Fibroblast of the conjunctiva (primary cell): ENCODE data around the gene ITM2B.
"Not testable (repeated sequence)": the region's sequence is repeated elsewhere in the genome, so short reads cannot be mapped to it uniquely, and the experiment has no call there.

Experiments
- DNase-seq: peaks from one replicate; pipeline ENCODE4 v3.0.0-alpha.2; 2010; ENCODE audit warnings: low read depth

ITM2B gene

DNA sequence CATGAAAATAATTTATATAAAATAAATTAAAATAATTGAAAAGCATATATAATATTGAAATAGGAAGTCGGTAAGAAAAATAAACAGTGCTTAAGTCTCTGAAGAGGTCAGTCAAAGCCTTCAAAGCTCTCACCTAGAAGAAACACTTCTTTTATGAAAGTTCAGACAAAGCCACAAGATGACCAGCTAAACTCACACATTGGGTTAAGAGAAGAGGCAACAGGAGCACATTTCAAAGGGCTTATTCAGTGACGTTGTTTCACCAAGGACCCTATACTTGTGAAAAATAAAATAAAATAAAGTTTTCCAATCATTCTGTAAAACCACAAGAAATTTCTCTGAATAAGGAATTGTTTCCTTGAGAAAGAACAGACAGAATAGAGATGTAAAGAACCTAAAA is 2.5 kb upstream of the ITM2B start:
- DNase-seq = no peak

DNA sequence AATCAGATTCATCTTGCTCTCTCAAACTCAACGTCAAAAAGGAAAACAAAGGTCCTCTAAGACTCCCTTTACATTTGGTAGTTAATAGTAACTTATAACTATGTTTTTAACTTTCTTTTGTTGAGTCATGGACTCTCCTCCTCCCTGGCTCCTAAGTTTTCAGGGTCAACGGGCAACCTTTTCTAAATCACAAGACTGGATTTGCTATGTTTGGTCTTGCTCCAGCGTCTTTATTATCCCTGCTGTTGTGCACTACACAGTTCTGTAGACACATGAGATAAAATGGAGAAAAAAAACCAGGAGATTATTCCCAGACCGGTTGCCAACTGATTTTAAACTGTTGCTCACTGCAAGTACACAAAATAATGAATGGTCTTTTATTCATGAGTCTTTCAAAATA is 1.9 kb upstream of the ITM2B start:
- DNase-seq = no peak

DNA sequence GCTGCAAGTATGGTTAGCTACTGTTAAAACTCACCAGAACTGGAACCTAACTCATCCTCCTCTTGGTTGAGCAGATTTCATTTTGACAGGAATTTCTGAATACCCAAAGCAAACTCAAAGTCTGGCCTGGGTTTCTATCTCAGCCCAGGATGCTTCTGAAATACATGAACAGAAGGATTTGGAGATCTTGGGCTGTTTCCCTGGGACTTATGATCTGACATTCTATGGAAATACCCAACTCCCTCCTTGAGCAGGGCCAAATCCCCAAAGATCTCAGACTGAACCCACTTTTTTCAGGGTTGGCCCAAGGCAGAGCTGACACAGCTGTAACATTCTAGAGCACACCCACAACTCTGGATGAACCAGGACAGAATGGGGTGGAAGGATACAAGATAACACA is 1.1 kb upstream of the ITM2B start:
- no peak for DNase-seq

DNA sequence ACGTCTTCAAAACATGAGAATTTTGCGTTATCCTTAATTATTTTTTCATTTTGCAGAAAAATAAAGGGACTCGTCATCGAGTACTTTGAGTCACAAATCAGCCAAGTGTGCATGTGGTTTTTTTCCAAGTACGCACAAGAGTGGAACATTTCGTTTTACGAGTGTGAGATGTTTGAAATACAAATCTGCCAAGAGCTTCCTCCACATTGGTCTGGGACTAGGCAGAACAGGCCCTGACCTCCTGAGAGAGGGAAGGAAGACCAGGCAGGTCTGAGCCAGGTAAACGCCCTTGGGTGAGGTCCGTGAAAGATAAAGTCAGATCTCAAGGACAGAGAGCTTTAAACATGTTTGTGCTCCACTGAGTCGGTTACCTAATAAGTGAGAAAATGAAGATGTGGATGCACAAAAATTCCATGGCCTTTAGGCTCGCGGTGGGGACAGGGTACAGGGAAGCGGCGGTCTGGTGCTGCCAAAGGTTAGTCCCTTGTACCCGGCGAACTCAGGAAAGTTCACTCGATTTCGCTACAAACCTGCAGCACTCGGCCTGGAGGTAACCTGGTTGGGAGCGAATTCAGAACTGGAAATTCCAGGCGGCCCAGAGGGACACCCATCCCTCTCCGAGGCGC is 473 bp upstream of the ITM2B start:
- no peak for DNase-seq

DNA sequence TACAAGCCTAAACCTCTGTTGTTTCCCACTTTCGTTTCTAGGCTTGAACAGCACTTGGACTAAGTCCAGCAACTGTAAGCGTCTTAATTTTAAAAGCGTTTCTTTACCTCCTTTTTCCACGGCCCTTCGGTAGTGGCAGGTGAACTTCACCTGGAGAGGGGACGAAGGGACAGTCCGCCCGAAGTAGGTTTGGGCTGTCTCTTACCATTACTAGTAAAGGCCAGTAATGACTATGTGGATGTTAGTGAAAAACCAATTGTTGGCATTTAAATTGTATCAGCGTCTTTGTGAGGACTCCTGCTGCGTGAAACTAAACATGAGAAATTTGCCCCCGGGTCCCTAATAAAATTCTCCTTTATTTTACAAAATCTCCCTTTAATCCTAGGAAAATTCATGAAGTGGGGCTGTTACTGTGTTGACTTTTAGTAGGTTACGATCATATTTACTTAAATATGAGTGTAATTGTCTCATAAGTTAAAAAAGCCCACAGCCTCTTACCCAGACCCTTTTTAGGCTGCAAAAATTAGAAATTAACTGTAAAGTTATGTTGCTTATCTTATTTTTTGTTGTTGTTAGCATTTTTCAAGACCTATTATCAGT is 983 bp downstream of the ITM2B start:
- DNase-seq = peak; percentile 49

DNA sequence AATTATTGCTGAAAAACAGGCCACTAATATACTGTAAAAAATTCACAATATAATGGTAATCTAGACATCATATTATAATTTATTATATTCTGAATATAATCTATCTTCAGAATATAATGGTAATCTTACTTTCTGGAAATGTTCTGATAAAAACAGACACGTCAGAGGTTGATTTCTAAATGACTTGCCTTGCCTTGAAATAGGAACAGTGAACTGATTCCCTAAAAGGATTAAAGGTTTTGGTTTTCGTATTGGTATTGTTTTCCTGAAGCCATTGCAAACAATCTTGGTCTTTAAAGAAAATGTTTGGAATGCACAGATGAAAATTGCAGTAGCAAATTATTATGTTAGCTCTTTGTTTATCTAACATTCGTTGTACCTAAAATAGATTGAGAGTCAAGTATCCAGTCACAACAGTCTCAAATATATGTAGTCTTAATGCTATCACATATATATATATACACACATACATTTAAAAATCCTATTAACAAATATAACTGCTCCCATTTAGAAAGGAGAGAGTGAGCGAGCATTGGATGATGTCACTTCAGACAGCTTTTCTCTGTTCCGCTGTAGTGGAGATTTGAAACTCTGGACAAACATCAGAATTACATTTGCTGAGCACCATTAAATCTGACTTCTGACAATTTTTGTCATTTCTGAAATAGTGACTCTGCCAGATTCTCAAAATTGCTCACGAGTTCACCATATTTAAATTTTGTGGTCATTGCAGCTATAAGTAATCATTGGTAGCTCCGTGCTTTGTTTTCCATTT is 1.7 kb downstream of the ITM2B start:
- DNase-seq = no peak

DNA sequence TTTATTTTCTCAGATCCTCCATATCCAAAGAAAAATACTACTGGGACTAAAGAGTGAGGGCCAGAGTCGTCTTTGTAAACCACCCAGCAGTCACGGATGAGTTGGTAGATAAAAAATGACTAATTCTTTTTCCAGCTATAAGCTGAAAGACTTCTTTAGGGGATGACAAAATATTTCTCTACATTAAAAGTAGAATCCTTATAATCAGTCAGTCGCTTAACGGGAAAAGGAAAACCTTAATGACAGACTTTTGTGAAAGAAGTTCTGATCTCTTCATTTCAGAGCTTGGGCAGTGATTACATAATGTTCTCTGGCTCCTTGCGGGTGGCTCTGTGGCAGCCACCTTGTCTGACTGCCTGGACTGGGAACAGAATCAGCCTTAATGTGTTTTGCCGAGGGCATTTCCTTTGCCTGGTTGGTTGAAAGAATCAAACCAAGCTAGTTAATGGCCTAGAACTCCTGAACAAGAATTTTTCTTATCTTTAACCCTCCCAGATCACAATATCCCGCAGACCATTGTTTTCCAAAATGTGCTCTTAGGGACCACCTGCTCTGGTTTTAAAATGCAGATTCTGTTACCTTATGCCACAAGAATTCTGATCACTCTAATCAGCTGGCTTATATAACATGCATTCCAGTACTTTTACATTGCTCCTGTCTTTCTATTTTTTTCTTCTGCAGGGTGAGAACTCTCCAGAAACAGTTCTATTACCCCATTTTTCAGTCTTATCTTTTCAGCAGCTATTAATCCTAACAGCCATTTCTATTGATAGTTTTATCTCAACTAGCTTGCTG is 2.5 kb downstream of the ITM2B start:
- no peak for DNase-seq

DNA sequence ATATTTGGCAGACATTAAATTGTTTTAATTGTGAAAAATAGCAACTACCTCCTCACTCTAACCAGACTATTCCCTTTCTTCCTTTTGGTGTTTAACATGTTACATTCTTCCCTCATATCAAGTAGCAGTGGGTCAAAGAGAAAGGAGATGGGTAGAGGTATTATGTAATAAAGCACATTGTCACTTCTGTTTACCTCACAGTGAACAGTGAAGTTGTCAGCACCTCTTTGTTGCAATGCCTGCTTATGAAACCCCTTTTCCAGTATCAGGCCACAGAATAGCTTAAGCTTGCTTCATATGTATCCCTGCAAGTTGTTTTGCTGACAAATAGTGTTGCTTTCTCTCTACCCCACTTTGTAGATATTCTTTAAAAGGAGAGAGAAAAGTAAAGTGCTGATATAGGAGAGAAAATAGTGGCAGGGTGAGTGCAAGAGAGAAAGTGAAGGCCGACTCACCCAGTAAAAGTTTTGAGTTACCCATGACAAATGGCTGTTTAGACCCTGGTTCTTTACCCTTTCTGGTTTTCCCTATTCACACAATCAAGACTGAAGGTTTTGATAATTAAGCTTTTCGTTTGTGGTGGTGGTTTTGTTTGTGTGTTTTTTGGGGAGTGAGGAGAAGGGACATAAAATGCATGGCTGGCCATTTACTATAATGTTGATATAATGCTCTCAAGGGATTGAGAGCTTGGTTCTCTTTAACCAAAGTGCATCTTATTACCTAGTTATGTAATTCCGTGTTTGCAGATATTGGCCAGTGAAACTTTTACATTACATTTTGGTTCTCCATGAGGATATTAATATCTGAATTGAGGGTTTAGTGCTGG is 3.7 kb downstream of the ITM2B start:
- DNase-seq = no peak

DNA sequence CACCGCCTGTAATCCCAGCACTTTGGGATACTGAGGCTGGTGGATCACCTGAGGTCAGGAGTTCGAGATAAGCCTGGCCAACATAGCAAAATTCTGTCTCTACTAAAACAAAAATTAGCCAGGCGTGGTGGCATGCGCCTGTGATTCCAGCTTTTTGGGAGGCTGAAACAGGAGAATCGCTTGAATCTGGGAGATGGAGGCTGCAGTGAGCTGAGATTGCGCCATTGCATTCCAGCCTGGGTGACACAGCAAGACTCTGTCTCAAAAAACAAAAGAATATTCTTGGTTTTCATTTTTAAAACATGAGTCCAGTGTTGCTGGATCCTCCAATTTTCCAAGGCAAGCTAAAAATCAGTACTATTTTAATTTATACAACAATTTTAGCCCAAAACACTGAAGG is 6.4 kb downstream of the ITM2B start:
- not testable (repeated sequence) for DNase-seq

DNA sequence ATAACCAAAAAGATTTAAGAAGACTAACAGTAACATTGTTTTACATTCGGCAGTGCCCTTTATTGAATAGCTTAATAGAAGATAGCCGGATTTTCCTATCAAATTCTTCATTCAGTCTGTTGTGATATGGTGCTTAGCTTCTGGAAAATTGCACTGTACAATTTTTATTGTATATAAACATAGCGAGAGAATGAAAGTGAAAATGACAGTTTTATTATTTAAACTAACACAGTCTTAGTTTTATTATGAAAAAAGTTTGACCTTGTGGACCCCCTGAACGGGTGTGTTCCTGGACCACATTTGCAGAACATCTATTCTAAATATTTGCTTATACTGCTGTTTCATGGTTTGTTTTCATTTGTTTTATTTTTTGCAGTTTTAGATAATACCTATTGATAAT is 8.6 kb downstream of the ITM2B start:
- no peak for DNase-seq

DNA sequence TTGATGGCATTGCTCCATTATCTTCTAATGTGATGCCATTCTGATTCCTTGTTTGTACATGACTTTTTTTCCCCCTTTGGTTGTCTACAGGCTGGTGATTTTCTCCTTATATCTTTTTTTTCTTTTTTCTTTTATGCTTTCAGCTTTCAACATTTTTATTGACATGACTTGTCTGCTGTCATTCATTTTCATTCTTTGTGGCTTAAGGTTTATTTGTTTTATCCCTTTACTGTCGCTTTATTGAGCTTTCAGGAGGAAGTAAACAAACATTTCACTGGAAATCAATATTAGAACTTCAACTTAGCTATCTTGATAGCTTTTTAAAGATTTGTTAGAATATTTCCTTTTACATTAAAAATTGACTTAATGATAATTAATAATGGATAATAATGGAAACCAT is 9.7 kb downstream of the ITM2B start:
- no peak for DNase-seq

DNA sequence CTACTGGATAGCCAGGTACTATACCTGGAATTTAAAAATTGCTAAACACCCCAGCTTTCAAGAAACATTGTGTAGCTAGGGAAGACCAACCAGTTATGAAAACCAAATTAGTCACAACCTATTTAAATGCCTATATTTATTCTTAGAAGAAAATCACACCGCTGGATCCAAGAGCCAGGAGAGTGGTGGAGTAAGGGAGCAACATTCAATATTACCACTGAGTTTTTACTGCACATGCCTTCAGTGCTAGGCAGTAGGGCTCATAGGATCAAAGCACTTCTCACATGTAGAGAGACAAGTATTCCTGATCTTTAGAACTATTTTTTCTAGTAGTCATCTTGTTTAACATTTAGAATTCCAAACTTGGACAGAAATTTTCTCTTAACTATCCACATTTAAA is 11.2 kb downstream of the ITM2B start:
- no peak for DNase-seq

DNA sequence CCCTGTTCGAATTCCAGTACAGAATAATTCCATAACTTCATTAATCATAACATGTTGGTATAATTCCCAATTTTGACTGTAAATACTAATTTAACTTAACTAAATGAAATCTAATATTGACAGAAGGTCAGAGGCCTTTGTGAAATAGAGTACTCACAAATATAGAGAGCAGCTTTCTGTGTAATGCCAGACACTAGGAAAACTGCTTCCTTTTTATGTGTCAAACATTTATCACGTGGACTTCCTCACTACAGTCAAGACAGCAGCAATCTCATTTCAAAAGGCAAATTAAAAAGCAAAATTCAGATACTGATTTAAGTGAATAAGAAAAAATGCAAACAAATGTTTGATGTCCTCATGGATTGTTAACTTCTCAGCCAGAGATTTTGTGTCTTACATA is 13.1 kb downstream of the ITM2B start:
- no peak for DNase-seq

DNA sequence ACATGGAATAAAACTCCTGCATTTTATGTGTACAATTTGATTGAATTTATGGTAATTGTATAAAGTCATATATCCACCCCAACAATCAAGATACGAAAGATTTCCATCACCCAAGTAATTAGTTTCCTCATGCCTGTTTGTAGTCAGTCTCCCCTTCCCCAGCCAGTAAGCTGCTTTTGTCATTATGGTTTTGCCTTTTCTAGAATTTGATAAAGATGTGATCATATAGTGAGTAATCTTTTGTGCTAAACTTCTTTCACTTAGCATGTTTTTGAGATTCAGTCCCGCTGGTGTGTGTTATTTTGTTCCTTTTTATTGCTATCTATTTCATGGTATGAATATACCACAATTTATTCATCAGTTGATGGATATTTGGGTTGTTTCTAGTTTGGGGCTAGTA is 16.0 kb downstream of the ITM2B start:
- DNase-seq = no peak

DNA sequence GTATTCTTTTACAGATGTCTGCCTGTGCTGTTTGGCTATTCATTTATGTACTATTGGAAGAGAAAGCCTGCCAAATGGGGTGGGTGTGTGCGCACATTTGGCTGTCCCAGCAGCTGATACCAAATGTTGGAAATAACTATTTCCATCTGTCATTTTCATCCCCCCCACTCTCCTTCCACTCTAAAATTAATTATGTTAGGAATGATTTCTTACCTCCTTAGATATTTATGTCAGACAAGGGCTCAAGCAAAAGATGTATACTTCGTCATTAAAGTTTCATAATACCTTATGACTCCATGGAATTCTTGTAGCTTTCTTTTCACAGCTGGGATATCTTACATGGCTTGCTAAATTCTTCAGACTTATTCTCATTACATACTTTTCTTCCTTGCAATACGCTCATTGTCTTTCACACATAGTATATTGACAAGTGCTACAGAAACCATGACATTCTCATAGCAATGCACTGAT is 18.6 kb downstream of the ITM2B start:
- peak; percentile 31 for DNase-seq

DNA sequence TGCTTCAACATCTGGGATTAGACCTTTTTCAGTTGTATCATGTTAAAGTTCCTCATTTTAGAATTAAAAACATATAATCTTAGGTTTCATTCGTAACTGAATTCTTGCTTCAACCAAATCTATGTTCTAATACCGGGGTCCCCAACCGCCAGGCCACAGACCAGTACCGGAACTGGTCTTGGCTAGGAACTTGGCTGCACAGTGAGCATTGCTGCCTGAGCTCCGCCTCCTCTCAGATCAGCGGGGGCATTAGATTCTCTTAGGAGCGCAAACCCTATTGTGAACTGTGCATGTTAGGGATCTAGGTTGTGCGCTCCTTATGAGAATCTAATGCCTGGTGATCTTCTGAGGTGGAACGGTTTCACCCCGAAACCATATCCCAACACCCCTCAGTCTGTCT is 19.2 kb downstream of the ITM2B start:
- DNase-seq = no peak

DNA sequence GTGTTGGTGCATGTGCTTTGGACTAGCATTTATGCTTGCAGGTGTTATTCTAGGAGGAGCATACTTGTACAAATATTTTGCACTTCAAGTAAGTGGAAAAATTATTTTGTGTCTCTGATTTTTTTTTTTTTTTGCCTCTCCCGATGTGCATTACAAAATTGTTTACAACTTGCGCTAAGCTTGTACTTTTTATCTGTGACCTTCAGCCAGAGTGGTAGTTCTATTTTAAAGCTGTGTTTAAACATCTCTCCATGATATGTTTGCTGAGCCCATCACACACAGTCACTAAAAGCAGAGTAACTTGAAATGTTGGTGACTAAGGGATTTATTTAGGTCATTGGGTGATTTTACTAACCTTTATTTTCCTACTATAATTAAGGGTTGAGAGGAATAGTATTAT is 20.8 kb downstream of the ITM2B start:
- no peak for DNase-seq

DNA sequence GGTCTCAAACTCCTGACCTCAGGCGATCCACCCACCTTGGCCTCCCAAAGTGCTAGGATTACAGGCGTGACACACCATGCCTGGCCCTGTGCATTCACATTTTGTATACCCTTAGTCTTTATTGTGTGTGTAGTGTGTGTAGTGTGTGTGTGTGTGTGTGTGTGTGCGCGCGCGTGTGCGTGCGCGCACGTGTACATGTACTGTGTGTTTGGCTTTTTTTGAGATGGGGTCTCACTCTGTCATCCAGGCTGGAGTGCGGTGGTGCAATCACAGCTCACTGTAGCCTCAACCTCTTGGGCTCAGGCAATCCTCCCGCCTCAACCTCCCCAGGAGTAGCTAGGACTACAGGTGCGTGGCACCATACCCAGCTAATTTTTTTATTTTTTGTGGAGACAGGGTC is 22.1 kb downstream of the ITM2B start:
- no peak for DNase-seq

DNA sequence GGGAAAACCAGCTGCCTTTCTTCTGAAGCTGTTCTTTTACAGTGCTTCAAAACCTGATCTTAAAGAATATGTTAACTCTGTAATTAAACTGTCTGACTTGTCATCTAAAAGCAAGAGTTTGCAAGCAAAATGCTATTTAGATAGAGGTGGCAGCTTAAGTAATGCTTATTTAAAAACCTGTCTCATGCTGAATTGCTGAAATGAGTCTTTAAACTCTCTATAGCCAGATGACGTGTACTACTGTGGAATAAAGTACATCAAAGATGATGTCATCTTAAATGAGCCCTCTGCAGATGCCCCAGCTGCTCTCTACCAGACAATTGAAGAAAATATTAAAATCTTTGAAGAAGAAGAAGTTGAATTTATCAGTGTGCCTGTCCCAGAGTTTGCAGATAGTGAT is 22.9 kb downstream of the ITM2B start:
- no peak for DNase-seq

DNA sequence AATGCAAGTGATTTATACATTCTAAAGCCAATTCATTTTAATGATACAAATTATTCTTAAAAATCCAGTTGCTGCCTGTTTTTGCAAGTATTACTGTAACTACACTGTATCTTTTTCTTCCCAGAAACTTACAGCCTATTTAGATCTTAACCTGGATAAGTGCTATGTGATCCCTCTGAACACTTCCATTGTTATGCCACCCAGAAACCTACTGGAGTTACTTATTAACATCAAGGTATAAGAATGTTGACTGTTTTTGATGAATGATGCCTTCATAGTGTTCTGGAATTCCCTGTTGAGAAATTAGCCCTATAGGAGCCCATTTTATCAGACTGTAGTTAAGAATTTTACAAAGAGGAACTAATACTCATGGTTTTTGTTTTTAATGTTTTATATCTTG is 25.0 kb downstream of the ITM2B start:
- no peak for DNase-seq

DNA sequence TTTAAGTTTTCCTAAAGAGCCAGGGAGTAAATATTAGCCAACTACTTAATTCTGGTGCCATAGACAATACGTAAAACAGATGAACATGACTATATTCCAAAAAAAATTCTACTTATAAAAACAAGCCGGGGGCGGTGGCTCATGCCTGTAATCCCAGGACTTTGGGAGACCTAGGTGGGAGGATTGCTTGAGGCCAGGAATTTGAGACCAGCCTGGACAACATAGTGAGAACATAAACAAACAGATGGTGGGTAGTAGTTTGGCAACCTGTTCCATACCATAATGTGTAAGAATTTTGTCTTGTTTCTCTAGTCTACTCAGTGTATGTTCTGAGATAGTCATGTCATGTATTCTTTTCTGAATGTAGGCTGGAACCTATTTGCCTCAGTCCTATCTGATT is 25.4 kb downstream of the ITM2B start:
- DNase-seq = no peak

DNA sequence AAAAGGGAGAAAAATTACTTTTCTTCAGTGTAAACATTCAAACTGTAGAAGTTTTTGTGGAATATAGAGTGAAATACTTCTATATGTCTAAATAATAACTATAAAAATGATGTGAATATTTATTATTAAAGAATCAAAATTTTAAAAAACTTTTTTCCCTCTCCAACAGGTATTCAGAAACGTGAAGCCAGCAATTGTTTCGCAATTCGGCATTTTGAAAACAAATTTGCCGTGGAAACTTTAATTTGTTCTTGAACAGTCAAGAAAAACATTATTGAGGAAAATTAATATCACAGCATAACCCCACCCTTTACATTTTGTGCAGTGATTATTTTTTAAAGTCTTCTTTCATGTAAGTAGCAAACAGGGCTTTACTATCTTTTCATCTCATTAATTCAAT is 28.0 kb downstream of the ITM2B start:
- DNase-seq = no peak
